CD14-positive monocyte (primary cell): ENCODE results near the gene TRPM8. TPM values are rescaled to one million over a fixed set of nuclear protein-coding genes. Genes with fewer than 3 reads are reported as not detected.

Source experiments
- DNase-seq, 3 donors: peaks; one replicate each; pipeline ENCODE4 v3.0.0-alpha.2; 2011 to 2022
- H2AFZ ChIP-seq: 2 replicates; pipeline ENCODE4 v1.6.0; 2012; ENCODE audit warnings: mild to moderate bottlenecking, low read depth, low read length, inconsistent platforms; ENCODE audit not compliant: insufficient read depth, poor library complexity, severe bottlenecking
- H3K27ac ChIP-seq, 2 donors: 1 replicate in 1 of 2; 2 replicates in 1 of 2; pipeline ENCODE4 v1.5.1; 2012 to 2013; ENCODE audit warnings: low read length in 2 of 2, control low read depth in 1 of 2, inconsistent platforms in 1 of 2, low read depth in 1 of 2, mild to moderate bottlenecking in 1 of 2
- H3K27me3 ChIP-seq, 2 donors: one replicate each; pipeline versions ENCODE4 v1.6.0 to v1.6.1; 2011 to 2013; ENCODE audit warnings: low read length in 2 of 2; ENCODE audit not compliant: control insufficient read depth in 2 of 2, insufficient read depth in 2 of 2
- H3K36me3 ChIP-seq, 2 donors: replicated peaks in 1 of 2; 1 replicate in 1 of 2; 2 replicates in 1 of 2; pipeline versions ENCODE4 v1.5.1 to v1.6.1; 2012 to 2013; ENCODE audit warnings: low read length in 2 of 2, control low read depth in 1 of 2, inconsistent platforms in 1 of 2, mild to moderate bottlenecking in 1 of 2; ENCODE audit not compliant: insufficient read depth in 2 of 2, control insufficient read depth in 1 of 2
- H3K4me1 ChIP-seq, 2 donors: 1 replicate in 1 of 2; 2 replicates in 1 of 2; pipeline versions ENCODE4 v1.5.1 to v1.6.1; 2012 to 2013; ENCODE audit warnings: low read length in 2 of 2, control low read depth in 1 of 2, inconsistent platforms in 1 of 2, mild to moderate bottlenecking in 1 of 2, moderate library complexity in 1 of 2; ENCODE audit not compliant: insufficient read depth in 2 of 2, control insufficient read depth in 1 of 2
- H3K4me2 ChIP-seq: replicated peaks from 2 replicates; pipeline ENCODE3; 2012; ENCODE audit warnings: low read length, moderate library complexity, mild to moderate bottlenecking; ENCODE audit not compliant: poor library complexity, severe bottlenecking; ENCODE audit errors: extremely low read depth
- H3K4me3 ChIP-seq, 3 experiments: fragments of 200-600 bp in 1 of 3; sonication (generic) in 1 of 3; replicated peaks in 1 of 3; 1 replicate in 2 of 3; 2 replicates in 1 of 3; pipeline ENCODE4 v1.5.1; 2011 to 2013; ENCODE audit warnings: low read length in 3 of 3, mild to moderate bottlenecking in 3 of 3, control low read depth in 2 of 3, low read depth in 2 of 3, inconsistent platforms in 1 of 3, moderate library complexity in 1 of 3
- H3K79me2 ChIP-seq: 2 replicates; pipeline ENCODE4 v1.6.0; 2012; ENCODE audit warnings: mild to moderate bottlenecking, control low read depth, inconsistent platforms, low read length, moderate library complexity; ENCODE audit not compliant: insufficient read depth
- H3K9ac ChIP-seq: 2 replicates; pipeline ENCODE4 v1.6.0; 2017; ENCODE audit warnings: low read length, mild to moderate bottlenecking; ENCODE audit not compliant: insufficient read depth, poor library complexity, severe bottlenecking
- H3K9me3 ChIP-seq, 2 donors: replicated peaks in 1 of 2; 1 replicate in 1 of 2; 2 replicates in 1 of 2; pipeline versions ENCODE4 v1.5.1 to v1.6.1; 2012 to 2013; ENCODE audit warnings: low read length in 2 of 2, control low read depth in 1 of 2; ENCODE audit not compliant: control insufficient read depth in 1 of 2, insufficient read depth in 1 of 2
- H4K20me1 ChIP-seq: 2 replicates; pipeline ENCODE4 v1.6.0; 2012; ENCODE audit warnings: mild to moderate bottlenecking, low read length, control low read depth, moderate library complexity; ENCODE audit not compliant: insufficient read depth
- H3K27ac Mint-ChIP-seq, 7 donors: one replicate each; pipeline ENCODE4 v1.8.0; 2020; ENCODE audit warnings: mild to moderate bottlenecking in 7 of 7, mixed read lengths in 7 of 7, moderate library complexity in 6 of 7, inconsistent platforms in 2 of 7
- H3K27me3 Mint-ChIP-seq, 3 donors: one replicate each; pipeline ENCODE4 v1.8.0; 2021 to 2022; ENCODE audit warnings: low read depth in 3 of 3, mild to moderate bottlenecking in 3 of 3, mixed read lengths in 3 of 3, moderate library complexity in 3 of 3, inconsistent platforms in 1 of 3
- H3K36me3 Mint-ChIP-seq, 2 donors: one replicate each; pipeline ENCODE4 v1.8.0; 2020; ENCODE audit warnings: mixed read lengths in 2 of 2, inconsistent platforms in 1 of 2, mild to moderate bottlenecking in 1 of 2
- H3K4me1 Mint-ChIP-seq: one replicate; pipeline ENCODE4 v1.8.0; 2020; ENCODE audit warnings: mild to moderate bottlenecking, mixed read lengths
- H3K4me3 Mint-ChIP-seq, 2 donors: one replicate each; pipeline ENCODE4 v1.8.0; 2020; ENCODE audit warnings: mild to moderate bottlenecking in 2 of 2, mixed read lengths in 2 of 2, moderate library complexity in 1 of 2
- H3K9me3 Mint-ChIP-seq, 7 donors: one replicate each; pipeline ENCODE4 v1.8.0; 2020 to 2022; ENCODE audit warnings: mixed read lengths in 7 of 7, mild to moderate bottlenecking in 6 of 7, moderate library complexity in 6 of 7, inconsistent platforms in 2 of 7
- WGBS: methylation state at CpG from one replicate; pipeline ENCODE4 v1.1.5; 2013; ENCODE audit warnings: missing lambda C conversion rate; ENCODE audit not compliant: insufficient coverage; 5-methylcytosine and 5-hydroxymethylcytosine counted together
- intact Hi-C, 2 donors: fragments of 100-400 bp; cut with micrococcal nuclease; formaldehyde crosslinking; loops; one replicate each; pipeline versions ENCODE4 v1.15.0 to v1.15.1; 2023
- polyA minus RNA-seq: library from RNA; depleted of rRNA, polyadenylated mRNA; stranded (reverse); fragments of >200 nt; gene quantifications from 2 replicates; pipeline ENCODE4 v1.2.3, GENCODE V29; 2012
- polyA plus RNA-seq, 3 donors: library from polyadenylated mRNA; depleted of rRNA in 1 of 3; unstranded in 2 of 3; stranded (reverse) in 1 of 3; fragments of 300-500 nt in 2 of 3; fragments of >200 nt in 1 of 3; fragmentation: Illumina TruSeq in 2 of 3; gene quantifications; 1 replicate in 2 of 3; 2 replicates in 1 of 3; pipeline ENCODE4 v1.2.3, GENCODE V29; 2012 to 2021
- total RNA-seq, 12 experiments: library from RNA in 1 of 12; stranded (reverse) in 1 of 12; fragments of 120-200 nt in 1 of 12; gene quantifications; one replicate each; pipeline ENCODE4 v1.2.4 and lab custom pipeline; 2013 to 2026; ENCODE audit warnings: mixed read lengths in 6 of 12, inconsistent platforms in 1 of 12
- TF ChIP-seq, protein P1 (sequence below): fragments of 200-600 bp; IDR thresholded peaks from one replicate; pipeline ENCODE4 v1.8.0; 2022; ENCODE audit warnings: antibody characterized with exemption, mild to moderate bottlenecking

TRPM8 gene
- not detected for total RNA-seq (2013)
- polyA plus RNA-seq (not detected), polyA minus RNA-seq (not detected in 2 replicates), total RNA-seq (lab: John Stamatoyannopoulos, UW) (0 to 3.1 (median 0.23) reads per million in 11 experiments)

DNA sequence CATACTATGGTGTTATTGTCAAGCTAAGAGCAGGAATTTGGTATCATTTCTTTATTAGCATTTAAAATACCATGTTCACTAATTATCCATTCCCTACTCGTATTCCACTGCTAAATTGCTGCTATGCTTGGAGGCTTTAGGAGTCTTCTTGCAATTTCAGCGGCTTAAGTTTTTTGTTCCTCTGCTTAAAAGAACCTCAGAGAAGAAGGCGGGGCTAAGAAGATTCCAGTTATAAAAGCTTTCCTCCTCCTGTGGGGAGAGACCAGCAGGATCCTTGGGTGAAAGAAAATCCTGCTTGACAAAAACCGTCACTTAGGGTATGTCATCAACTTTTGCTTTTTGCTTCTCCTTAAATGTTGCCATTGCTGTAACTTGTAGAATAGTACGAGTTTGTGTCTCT is at the start of gene TRPM8:
Gene TRPM8, plus strand, starts transcription at position 258 of the 400 bp plus-strand sequence. CDS start 9,165 bp downstream, outside the sequence.
- Histone ChIP-seq H3K4me1 (no peaks in the 10 kb centered on the region), H3K27me3 (peaks cover 0 to 3% of the 10 kb centered on the region in 2 donors), H4K20me1 (no peaks in the 10 kb centered on the region), H3K9me3 (no peaks in the 10 kb centered on the region), H2AFZ (no peak within 1 kb of the TSS), H3K27ac (no peak within 1 kb of the TSS), H3K4me3 (no peak within 1 kb of the TSS), H3K4me2 (no peak within 1 kb of the TSS), H3K36me3 (no peaks in the 10 kb centered on the region), H3K9ac (no peak within 1 kb of the TSS), H3K79me2 (no peaks in the 10 kb centered on the region)
- H3K4me3 Mint-ChIP-seq, result no peak within 1 kb of the TSS
- 50% methylated on average over 1 of the region's 5 CpGs for WGBS
- peaks cover 0 to 3% (median 0%) of the 10 kb centered on the region in 7 donors for H3K9me3 Mint-ChIP-seq
- no peaks in the 10 kb centered on the region for H3K4me1 Mint-ChIP-seq
- no peak for DNase-seq
- peaks cover 1 to 15% (median 3%) of the 10 kb centered on the region in 3 donors for H3K27me3 Mint-ChIP-seq
- intact Hi-C loops, result no loop called here
- TF ChIP-seq, protein P1, sequence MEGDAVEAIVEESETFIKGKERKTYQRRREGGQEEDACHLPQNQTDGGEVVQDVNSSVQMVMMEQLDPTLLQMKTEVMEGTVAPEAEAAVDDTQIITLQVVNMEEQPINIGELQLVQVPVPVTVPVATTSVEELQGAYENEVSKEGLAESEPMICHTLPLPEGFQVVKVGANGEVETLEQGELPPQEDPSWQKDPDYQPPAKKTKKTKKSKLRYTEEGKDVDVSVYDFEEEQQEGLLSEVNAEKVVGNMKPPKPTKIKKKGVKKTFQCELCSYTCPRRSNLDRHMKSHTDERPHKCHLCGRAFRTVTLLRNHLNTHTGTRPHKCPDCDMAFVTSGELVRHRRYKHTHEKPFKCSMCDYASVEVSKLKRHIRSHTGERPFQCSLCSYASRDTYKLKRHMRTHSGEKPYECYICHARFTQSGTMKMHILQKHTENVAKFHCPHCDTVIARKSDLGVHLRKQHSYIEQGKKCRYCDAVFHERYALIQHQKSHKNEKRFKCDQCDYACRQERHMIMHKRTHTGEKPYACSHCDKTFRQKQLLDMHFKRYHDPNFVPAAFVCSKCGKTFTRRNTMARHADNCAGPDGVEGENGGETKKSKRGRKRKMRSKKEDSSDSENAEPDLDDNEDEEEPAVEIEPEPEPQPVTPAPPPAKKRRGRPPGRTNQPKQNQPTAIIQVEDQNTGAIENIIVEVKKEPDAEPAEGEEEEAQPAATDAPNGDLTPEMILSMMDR, result no peak
- H3K36me3 Mint-ChIP-seq, result no peaks in the 10 kb centered on the region
- H3K27ac Mint-ChIP-seq, result no peak within 1 kb of the TSS

DNA sequence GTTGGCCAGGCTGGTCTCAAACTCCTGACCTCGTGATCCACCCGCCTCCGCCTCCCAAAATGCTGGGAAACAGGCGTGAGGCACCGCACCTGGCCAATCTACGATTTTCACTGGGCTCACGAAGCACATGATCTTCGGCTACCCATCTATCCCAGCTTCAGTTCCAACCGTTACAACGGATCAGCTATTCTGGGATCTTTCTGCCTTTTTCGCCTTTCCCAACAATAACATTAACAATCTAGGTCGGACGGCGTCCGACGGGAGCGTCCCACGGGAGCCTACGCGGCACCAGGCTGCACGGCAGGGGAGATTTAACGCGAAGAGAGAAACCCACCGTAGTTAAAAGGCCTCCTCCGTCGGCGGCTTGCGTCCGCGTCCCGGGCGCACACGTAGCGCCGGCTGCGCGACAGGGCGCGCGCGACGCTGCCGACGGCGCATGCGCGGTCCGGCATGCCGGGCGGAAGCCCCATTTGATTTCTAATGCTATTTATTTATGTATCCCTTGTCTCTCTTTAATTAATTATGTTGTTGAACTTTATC is 49.1 kb upstream of the TRPM8 start, which contains the start of gene MSL3B:
Gene MSL3B, minus strand, starts transcription at position 394 of the 540 bp plus-strand sequence.
- Mint-ChIP-seq H3K27ac (peak within 1 kb of the TSS in 3 of 7 donors; percentile 54 to 79 (median 79)), H3K36me3 (no peaks in the 10 kb centered on the region), H3K4me1 (peaks cover 17% of the 10 kb centered on the region), H3K9me3 (peaks cover 6 to 27% (median 19%) of the 10 kb centered on the region in 7 donors), H3K4me3 (peak within 1 kb of the TSS; percentile 83 to 94), H3K27me3 (peaks cover 11 to 19% (median 13%) of the 10 kb centered on the region in 3 donors)
- Histone ChIP-seq H3K27me3 (peaks cover 3 to 6% of the 10 kb centered on the region in 2 donors), H3K9me3 (peaks cover 5 to 6% of the 10 kb centered on the region in 2 donors), H3K36me3 (no peaks in the 10 kb centered on the region), H2AFZ (peak within 1 kb of the TSS; percentile 85), H3K4me2 (peak within 1 kb of the TSS; percentile 70), H3K9ac (peak within 1 kb of the TSS; percentile 63), H3K79me2 (no peaks in the 10 kb centered on the region), H3K4me1 (peaks cover 4 to 13% of the 10 kb centered on the region in 2 donors), H3K4me3 (peak within 1 kb of the TSS; percentile 40 to 78 (median 43)), H3K27ac (no peak within 1 kb of the TSS), H4K20me1 (no peaks in the 10 kb centered on the region)
- DNase-seq, result peak; percentile 22 to 44 (median 41)
- 22% methylated on average over 34 of the region's 50 CpGs for WGBS
- intact Hi-C loops, result no loop called here
- TF ChIP-seq, protein P1, result no peak
